ENCODE results near the gene CCDC33.
A peak's percentile ranks its signal among the peaks of the same experiment; 100 is the strongest.

- TF ChIP-seq, protein P1, sequence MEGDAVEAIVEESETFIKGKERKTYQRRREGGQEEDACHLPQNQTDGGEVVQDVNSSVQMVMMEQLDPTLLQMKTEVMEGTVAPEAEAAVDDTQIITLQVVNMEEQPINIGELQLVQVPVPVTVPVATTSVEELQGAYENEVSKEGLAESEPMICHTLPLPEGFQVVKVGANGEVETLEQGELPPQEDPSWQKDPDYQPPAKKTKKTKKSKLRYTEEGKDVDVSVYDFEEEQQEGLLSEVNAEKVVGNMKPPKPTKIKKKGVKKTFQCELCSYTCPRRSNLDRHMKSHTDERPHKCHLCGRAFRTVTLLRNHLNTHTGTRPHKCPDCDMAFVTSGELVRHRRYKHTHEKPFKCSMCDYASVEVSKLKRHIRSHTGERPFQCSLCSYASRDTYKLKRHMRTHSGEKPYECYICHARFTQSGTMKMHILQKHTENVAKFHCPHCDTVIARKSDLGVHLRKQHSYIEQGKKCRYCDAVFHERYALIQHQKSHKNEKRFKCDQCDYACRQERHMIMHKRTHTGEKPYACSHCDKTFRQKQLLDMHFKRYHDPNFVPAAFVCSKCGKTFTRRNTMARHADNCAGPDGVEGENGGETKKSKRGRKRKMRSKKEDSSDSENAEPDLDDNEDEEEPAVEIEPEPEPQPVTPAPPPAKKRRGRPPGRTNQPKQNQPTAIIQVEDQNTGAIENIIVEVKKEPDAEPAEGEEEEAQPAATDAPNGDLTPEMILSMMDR (IDR thresholded peaks at IDR 0.05; ENCODE audit: borderline replicate concordance, extremely low read depth, low read length, poor library complexity, severe bottlenecking): peak; percentile 59
- no peak for TF ChIP-seq EZH2 (IDR thresholded peaks at IDR 0.05; ENCODE audit: borderline replicate concordance, low read depth, low read length, severe bottlenecking)
These were observed 84.5 kb downstream of the CCDC33 start for GRCh38 chr15:74320352-74321247.

Data from DND-41 (cell line).